ENCODE data around the gene ANO4. TPM values are rescaled to one million over a fixed set of nuclear protein-coding genes. Genes with fewer than 3 reads are reported as not detected.

ANO4 gene
- total RNA-seq, 1 experiment from 2014 or later = 5.7 TPM

DNA sequence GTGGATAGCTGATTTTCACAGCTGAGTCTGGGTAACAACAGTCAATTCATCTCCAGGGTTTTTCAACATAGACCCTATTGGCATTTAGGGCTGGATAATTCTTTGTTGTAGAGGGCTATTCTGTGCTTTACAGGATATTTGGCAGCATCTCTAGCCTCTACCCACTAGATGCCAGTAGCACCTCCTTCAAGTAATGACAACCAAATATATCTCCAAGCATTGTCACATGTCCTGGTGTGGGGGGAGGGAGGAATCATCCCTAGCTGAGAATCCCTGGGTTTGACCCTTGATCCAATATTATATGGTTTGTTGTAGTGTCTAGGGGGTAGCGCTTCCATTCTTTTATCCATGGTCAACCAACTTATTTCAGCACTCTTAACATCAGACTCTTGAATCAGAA, 157.2 kb downstream of the ANO4 start:
- Histone ChIP-seq H2AK5ac (ENCODE audit: insufficient read length, low read length) (no peak overlapping the region), H3K27ac (ENCODE audit: insufficient read length, low read depth, low read length) (no peak overlapping the region), H3K23ac (ENCODE audit: insufficient read length, low read depth, low read length) (no peak overlapping the region), H2BK20ac (ENCODE audit: low read depth, low read length, poor library complexity, severe bottlenecking) (no peak overlapping the region), H3K9me3 (ENCODE audit: control insufficient read depth, low read depth, low read length) (no peaks in the 10 kb centered on the region), H4K5ac (ENCODE audit: insufficient read length, low read depth, low read length) (no peak overlapping the region), H3K79me1 (ENCODE audit: insufficient read depth, low read depth, low read length, poor library complexity, severe bottlenecking) (no peaks in the 10 kb centered on the region), H4K20me1 (ENCODE audit: control insufficient read depth, insufficient read depth, insufficient read length) (no peaks in the 10 kb centered on the region), H3K27me3 (ENCODE audit: insufficient read depth, low read length) (no peaks in the 10 kb centered on the region), H3K4me2 (ENCODE audit: insufficient read depth, insufficient read length, low read length) (no peak overlapping the region), H2BK15ac (ENCODE audit: low read depth, low read length) (no peak overlapping the region), H3K23me2 (ENCODE audit: insufficient read length, low read depth, low read length, poor library complexity, severe bottlenecking) (no peaks in the 10 kb centered on the region), H4K8ac (replicated peaks; ENCODE audit: insufficient read length, low read depth, low read length) (no peak overlapping the region), H3K56ac (ENCODE audit: insufficient read length, low read depth, low read length) (no peak overlapping the region), H3K4ac (ENCODE audit: low read depth, low read length) (no peak overlapping the region), H2BK5ac (ENCODE audit: insufficient read length, low read length) (no peak overlapping the region), H4K91ac (ENCODE audit: insufficient read length, low read depth, low read length) (no peak overlapping the region), H2AFZ (ENCODE audit: low read length) (no peak overlapping the region), H3T11ph (ENCODE audit: low read length) (no peak overlapping the region), H2BK120ac (ENCODE audit: low read depth, low read length, poor library complexity, severe bottlenecking) (no peak overlapping the region), H3K14ac (ENCODE audit: insufficient read depth, low read length) (no peak overlapping the region), H3K18ac (ENCODE audit: insufficient read length, low read depth, low read length) (no peak overlapping the region), H2BK12ac (ENCODE audit: insufficient read length, low read depth, low read length) (no peak overlapping the region), H3K79me2 (ENCODE audit: insufficient read depth, low read length) (no peaks in the 10 kb centered on the region), H3K9ac (ENCODE audit: extremely low read depth, insufficient read length, low read length) (no peak overlapping the region), H3K4me1 (ENCODE audit: insufficient read depth, low read length) (peaks cover 16% of the 10 kb centered on the region)
- DNase-seq = no peak
- TF ChIP-seq, protein P1, sequence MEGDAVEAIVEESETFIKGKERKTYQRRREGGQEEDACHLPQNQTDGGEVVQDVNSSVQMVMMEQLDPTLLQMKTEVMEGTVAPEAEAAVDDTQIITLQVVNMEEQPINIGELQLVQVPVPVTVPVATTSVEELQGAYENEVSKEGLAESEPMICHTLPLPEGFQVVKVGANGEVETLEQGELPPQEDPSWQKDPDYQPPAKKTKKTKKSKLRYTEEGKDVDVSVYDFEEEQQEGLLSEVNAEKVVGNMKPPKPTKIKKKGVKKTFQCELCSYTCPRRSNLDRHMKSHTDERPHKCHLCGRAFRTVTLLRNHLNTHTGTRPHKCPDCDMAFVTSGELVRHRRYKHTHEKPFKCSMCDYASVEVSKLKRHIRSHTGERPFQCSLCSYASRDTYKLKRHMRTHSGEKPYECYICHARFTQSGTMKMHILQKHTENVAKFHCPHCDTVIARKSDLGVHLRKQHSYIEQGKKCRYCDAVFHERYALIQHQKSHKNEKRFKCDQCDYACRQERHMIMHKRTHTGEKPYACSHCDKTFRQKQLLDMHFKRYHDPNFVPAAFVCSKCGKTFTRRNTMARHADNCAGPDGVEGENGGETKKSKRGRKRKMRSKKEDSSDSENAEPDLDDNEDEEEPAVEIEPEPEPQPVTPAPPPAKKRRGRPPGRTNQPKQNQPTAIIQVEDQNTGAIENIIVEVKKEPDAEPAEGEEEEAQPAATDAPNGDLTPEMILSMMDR (conservative IDR thresholded peaks at IDR 0.05) = peak; percentile 45; the same call in 2 of the 3 replicates
- Mint-ChIP-seq H3K4me1 (peaks cover 49 to 59% of the 10 kb centered on the region in 2 experiments), H3K36me3 (ENCODE audit: insufficient read depth in 1 of 3, low read depth in 3 of 3) (peaks cover 0 to 4% (median 0%) of the 10 kb centered on the region in 3 experiments; a peak in 2 of 7 replicates), H3K9me3 (no peaks in the 10 kb centered on the region), H3K4me3 (no peak overlapping the region), H3K27ac (peak overlapping the region; percentile 2 to 60 (median 51); a peak in 4 of 7 replicates), H3K27me3 (ENCODE audit: low read depth) (no peaks in the 10 kb centered on the region; the same call in 1 of the 2 replicates)
- WGBS (ENCODE audit: extremely low coverage, insufficient read length, low lambda C conversion rate) = no CpG with 5 or more reads among the region's 1 CpG
